Activated naive CD4-positive, alpha-beta T cell treated with anti-CD3 and anti-CD28 coated beads, Interleukin-2, amount 50 U/mL, for 24 hours (primary cell): ENCODE results near the gene EFHC1.

Experiments
- H3K27ac Mint-ChIP-seq: one replicate; pipeline ENCODE4 v1.8.0; 2021; ENCODE audit warnings: mild to moderate bottlenecking, mixed read lengths
- H3K27me3 Mint-ChIP-seq: one replicate; pipeline ENCODE4 v1.8.0; 2021; ENCODE audit warnings: mixed read lengths
- H3K36me3 Mint-ChIP-seq: one replicate; pipeline ENCODE4 v1.8.0; 2021; ENCODE audit warnings: mixed read lengths
- H3K4me1 Mint-ChIP-seq: one replicate; pipeline ENCODE4 v1.8.0; 2021; ENCODE audit warnings: mixed read lengths
- H3K4me3 Mint-ChIP-seq: one replicate; pipeline ENCODE4 v1.8.0; 2021; ENCODE audit warnings: mild to moderate bottlenecking, mixed read lengths
- H3K9me3 Mint-ChIP-seq: one replicate; pipeline ENCODE4 v1.8.0; 2021; ENCODE audit warnings: mixed read lengths

Gene EFHC1

GRCh38 chr6:52526634-52527033 lies 106.5 kb downstream of the EFHC1 start:
- Mint-ChIP-seq H3K27ac (no peak overlapping the region), H3K4me3 (no peak overlapping the region), H3K4me1 (no peaks in the 10 kb centered on the region), H3K36me3 (peaks cover 1% of the 10 kb centered on the region), H3K9me3 (no peaks in the 10 kb centered on the region), H3K27me3 (no peaks in the 10 kb centered on the region)

DNA sequence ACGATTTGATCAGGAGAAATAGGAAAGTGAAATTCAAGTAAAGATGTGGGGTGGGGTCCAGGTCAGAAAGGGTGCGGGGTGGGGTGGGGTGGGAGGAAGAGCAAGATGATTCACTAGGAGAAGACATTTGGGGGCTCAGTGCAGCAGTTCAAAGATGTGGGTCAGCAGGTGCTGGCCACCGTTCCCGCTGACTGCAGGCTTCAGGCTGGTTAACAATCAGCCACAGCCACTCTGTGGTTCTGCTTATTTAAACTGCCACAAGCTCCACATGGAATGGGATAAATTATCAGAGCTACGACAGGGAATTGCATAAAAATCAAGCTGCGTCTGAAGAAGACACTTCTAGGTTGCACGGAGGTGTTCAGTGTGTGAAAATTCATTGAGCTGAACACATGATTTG lies 107.3 kb downstream of the EFHC1 start:
- H3K4me3 Mint-ChIP-seq, result no peak overlapping the region
- H3K9me3 Mint-ChIP-seq, result no peaks in the 10 kb centered on the region
- H3K27me3 Mint-ChIP-seq, result no peaks in the 10 kb centered on the region
- no peaks in the 10 kb centered on the region for H3K4me1 Mint-ChIP-seq
- H3K27ac Mint-ChIP-seq, result no peak overlapping the region
- H3K36me3 Mint-ChIP-seq, result peaks cover 1% of the 10 kb centered on the region

DNA sequence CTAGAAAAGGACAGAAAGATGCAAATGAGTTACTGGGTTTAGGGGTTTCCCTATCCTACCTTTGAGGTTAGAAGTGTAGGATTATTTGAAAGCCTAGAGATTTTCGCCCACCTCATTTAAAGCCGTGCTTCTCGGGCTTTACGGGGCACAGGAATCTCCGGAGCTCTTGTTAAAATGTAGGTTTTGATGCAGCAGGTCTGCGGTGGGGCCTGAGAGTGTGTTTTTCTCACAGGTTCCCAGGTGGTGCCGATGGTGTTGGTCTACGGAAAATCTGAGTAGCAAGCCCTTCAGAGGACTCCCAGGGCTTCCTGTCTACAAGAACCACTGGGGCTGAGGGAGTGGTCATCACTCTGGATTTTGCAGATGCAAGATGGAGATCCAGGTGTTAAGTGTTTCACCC lies 109.2 kb downstream of the EFHC1 start:
- Mint-ChIP-seq H3K36me3 (peaks cover 3% of the 10 kb centered on the region), H3K27ac (no peak overlapping the region), H3K4me1 (no peaks in the 10 kb centered on the region), H3K4me3 (no peak overlapping the region), H3K9me3 (no peaks in the 10 kb centered on the region), H3K27me3 (no peaks in the 10 kb centered on the region)

DNA sequence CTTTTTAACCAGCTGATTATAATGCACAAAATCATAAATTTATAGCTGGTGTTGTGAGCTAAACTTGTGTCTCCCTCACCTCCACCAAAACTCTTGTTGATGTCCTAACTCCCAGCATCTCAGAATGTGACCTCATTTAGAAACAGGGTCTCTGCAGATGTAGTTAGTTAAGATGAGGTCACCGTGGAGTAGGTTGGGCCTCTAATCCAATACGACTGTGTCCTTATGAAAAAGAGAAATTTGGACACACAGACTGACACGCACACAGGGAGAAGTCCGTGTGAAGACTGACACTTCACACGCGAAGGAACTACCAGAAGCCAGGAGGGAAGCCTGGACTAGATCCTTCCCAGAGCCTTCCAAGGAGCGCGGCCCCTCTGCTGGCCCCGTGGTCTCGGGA lies 110.2 kb downstream of the EFHC1 start:
- Mint-ChIP-seq H3K27me3 (no peaks in the 10 kb centered on the region), H3K27ac (no peak overlapping the region), H3K4me3 (no peak overlapping the region), H3K4me1 (peaks cover 6% of the 10 kb centered on the region), H3K9me3 (no peaks in the 10 kb centered on the region), H3K36me3 (peaks cover 3% of the 10 kb centered on the region)

GRCh38 chr6:52531396-52531795 lies 111.3 kb downstream of the EFHC1 start:
- no peak overlapping the region for H3K27ac Mint-ChIP-seq
- H3K4me1 Mint-ChIP-seq, result peaks cover 17% of the 10 kb centered on the region
- no peaks in the 10 kb centered on the region for H3K27me3 Mint-ChIP-seq
- no peaks in the 10 kb centered on the region for H3K9me3 Mint-ChIP-seq
- peaks cover 3% of the 10 kb centered on the region for H3K36me3 Mint-ChIP-seq
- H3K4me3 Mint-ChIP-seq, result no peak overlapping the region

DNA sequence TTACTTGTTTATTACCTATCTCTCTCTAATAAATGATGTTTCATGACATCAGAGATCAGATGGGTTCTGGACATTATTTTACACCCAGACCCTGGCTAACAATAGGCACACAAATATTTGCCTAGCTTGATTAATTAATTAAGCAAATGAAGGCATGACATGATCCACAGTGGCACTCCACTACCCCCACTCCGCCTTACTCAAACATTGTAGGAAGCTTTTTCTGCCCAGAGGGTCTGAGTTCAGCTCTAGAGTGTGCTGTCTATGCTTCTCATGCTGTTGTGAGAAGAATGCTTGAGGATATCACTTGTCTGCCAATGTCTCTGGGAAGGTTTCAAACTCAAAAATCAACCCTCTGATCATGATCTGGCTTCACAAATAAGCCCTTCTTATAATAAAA lies 111.7 kb downstream of the EFHC1 start:
- H3K27me3 Mint-ChIP-seq, result no peaks in the 10 kb centered on the region
- H3K4me3 Mint-ChIP-seq, result no peak overlapping the region
- H3K36me3 Mint-ChIP-seq, result peaks cover 3% of the 10 kb centered on the region
- no peaks in the 10 kb centered on the region for H3K9me3 Mint-ChIP-seq
- no peak overlapping the region for H3K27ac Mint-ChIP-seq
- H3K4me1 Mint-ChIP-seq, result peaks cover 20% of the 10 kb centered on the region

- H3K27me3 Mint-ChIP-seq, result no peaks in the 10 kb centered on the region
- no peak overlapping the region for H3K4me3 Mint-ChIP-seq
- no peaks in the 10 kb centered on the region for H3K9me3 Mint-ChIP-seq
- peaks cover 3% of the 10 kb centered on the region for H3K36me3 Mint-ChIP-seq
- H3K4me1 Mint-ChIP-seq, result peaks cover 26% of the 10 kb centered on the region
- H3K27ac Mint-ChIP-seq, result no peak overlapping the region
Observed at GRCh38 chr6:52532457-52532856, 112.3 kb downstream of the EFHC1 start.

DNA sequence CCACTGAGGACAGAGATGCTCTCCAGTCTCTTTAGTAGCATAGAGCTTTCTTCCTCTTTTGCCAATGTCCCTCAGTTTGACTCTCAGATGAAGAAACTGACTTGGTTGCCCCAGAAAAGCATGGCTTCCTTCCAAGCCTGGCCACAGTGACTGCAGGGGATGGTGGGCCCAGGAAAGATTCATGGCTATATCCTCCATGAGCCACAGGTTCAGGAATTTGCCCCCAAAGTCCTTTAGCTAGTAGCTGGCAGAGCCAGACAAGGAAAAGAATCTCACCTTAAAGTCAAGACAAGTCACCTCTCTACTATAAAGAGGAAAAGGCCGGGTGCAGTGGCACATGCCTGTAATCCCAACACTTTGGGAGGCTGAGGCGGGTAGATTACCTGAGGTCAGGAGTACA lies 113.3 kb downstream of the EFHC1 start:
- H3K27ac Mint-ChIP-seq, result no peak overlapping the region
- peaks cover 3% of the 10 kb centered on the region for H3K36me3 Mint-ChIP-seq
- no peaks in the 10 kb centered on the region for H3K27me3 Mint-ChIP-seq
- H3K9me3 Mint-ChIP-seq, result no peaks in the 10 kb centered on the region
- H3K4me1 Mint-ChIP-seq, result peaks cover 37% of the 10 kb centered on the region
- H3K4me3 Mint-ChIP-seq, result no peak overlapping the region

- peaks cover 3% of the 10 kb centered on the region for H3K36me3 Mint-ChIP-seq
- H3K27ac Mint-ChIP-seq, result no peak overlapping the region
- H3K27me3 Mint-ChIP-seq, result no peaks in the 10 kb centered on the region
- peaks cover 45% of the 10 kb centered on the region for H3K4me1 Mint-ChIP-seq
- H3K9me3 Mint-ChIP-seq, result no peaks in the 10 kb centered on the region
- H3K4me3 Mint-ChIP-seq, result no peak overlapping the region
Observed at GRCh38 chr6:52534363-52534762, 114.2 kb downstream of the EFHC1 start.

- Mint-ChIP-seq H3K36me3 (peaks cover 5% of the 10 kb centered on the region), H3K4me1 (peaks cover 51% of the 10 kb centered on the region), H3K27me3 (no peaks in the 10 kb centered on the region), H3K27ac (no peak overlapping the region), H3K9me3 (no peaks in the 10 kb centered on the region), H3K4me3 (no peak overlapping the region)
Observed at GRCh38 chr6:52534966-52535390, 114.8 kb downstream of the EFHC1 start.

GRCh38 chr6:52535711-52536423 lies 115.7 kb downstream of the EFHC1 start:
- H3K9me3 Mint-ChIP-seq, result no peaks in the 10 kb centered on the region
- H3K4me1 Mint-ChIP-seq, result peaks cover 53% of the 10 kb centered on the region
- H3K27ac Mint-ChIP-seq, result no peak overlapping the region
- H3K4me3 Mint-ChIP-seq, result no peak overlapping the region
- H3K36me3 Mint-ChIP-seq, result peaks cover 5% of the 10 kb centered on the region
- H3K27me3 Mint-ChIP-seq, result no peaks in the 10 kb centered on the region

DNA sequence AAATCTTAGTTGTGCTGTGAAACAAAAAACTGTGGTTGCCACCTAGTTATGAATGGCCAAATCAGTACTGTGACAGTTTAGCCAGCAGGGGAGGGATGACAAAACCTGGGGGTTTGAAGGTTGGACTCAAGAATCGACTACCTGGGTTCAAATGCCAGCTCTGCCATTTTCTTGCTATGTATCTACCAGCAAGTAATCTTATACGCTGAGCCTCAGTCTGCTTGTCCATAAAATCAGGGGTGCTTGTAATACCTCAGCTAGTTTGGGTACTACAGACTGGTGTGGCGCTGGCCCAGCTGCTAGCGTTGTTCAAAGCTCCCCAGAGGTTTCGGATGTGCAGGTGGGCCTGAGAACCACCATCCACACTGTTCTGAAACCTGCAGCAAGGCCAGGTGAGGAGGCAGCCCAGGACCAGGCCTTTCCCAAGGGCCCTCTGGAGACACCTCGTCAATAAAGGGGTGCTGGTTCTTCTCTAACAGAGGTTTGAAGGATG lies 116.3 kb downstream of the EFHC1 start:
- Mint-ChIP-seq H3K4me3 (no peak overlapping the region), H3K4me1 (peaks cover 53% of the 10 kb centered on the region), H3K9me3 (no peaks in the 10 kb centered on the region), H3K27ac (no peak overlapping the region), H3K36me3 (peaks cover 5% of the 10 kb centered on the region), H3K27me3 (no peaks in the 10 kb centered on the region)

- Mint-ChIP-seq H3K4me3 (no peak overlapping the region), H3K36me3 (peaks cover 5% of the 10 kb centered on the region), H3K27me3 (no peaks in the 10 kb centered on the region), H3K9me3 (no peaks in the 10 kb centered on the region), H3K27ac (no peak overlapping the region), H3K4me1 (peaks cover 53% of the 10 kb centered on the region)
Observed at GRCh38 chr6:52537001-52537753, 117.0 kb downstream of the EFHC1 start.

DNA sequence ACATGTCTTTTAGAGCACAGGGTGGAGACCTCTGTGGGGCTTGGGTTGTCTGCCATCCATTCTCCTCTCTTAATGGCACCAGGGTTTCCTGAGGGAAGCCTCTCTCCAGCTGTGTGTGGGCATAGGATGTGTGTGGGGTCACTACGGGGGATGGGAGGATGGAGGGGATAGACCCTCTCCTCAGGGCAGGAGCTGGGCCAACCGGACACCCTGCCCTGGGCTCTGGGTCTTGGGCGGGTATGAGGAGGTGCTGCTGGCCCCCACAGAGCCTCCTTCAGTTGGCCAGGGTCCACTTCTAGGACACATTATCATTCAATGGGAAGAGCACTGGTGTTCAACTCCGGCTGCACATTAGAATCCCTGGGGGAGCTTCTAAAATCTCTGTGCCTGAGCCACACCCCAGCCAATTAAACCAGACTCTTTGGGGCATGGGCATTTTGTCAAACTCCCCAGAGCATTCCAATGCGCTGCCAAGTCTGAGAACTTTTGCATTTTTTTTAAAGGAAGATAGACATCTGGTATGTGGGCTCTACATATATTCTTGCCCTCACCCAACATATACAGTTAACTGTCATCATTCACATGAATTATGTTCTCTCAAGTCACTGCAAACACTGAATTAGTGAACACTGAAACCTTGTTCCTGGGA lies 118.2 kb downstream of the EFHC1 start:
- Mint-ChIP-seq H3K4me3 (no peak overlapping the region), H3K36me3 (peaks cover 4% of the 10 kb centered on the region), H3K27me3 (no peaks in the 10 kb centered on the region), H3K27ac (peak overlapping the region; percentile 25), H3K9me3 (no peaks in the 10 kb centered on the region), H3K4me1 (peaks cover 53% of the 10 kb centered on the region)

- no peak overlapping the region for H3K27ac Mint-ChIP-seq
- H3K9me3 Mint-ChIP-seq, result no peaks in the 10 kb centered on the region
- H3K4me1 Mint-ChIP-seq, result peaks cover 53% of the 10 kb centered on the region
- H3K27me3 Mint-ChIP-seq, result no peaks in the 10 kb centered on the region
- peaks cover 4% of the 10 kb centered on the region for H3K36me3 Mint-ChIP-seq
- H3K4me3 Mint-ChIP-seq, result no peak overlapping the region
Observed at GRCh38 chr6:52538901-52539354, 118.8 kb downstream of the EFHC1 start.

DNA sequence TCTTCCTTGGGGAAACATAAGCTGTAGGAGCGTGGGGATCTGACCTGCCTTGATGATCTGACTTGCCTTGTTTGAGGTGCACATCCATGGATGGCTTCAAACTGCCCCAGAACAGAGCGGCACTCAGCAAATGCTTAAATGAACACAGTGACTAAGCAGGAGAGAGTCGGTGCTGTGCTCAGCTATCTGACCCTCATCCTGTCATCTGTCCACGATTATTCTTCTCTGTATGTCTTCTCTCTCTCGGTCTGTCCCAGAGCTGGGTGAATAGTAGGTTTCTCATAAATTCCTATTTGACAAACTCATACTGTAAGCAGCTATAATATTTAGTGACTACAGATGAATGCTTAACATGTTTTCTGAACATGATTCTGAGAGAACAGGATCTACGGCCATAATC lies 119.5 kb downstream of the EFHC1 start:
- Mint-ChIP-seq H3K4me1 (peaks cover 53% of the 10 kb centered on the region), H3K27me3 (no peaks in the 10 kb centered on the region), H3K27ac (no peak overlapping the region), H3K36me3 (peaks cover 6% of the 10 kb centered on the region), H3K9me3 (no peaks in the 10 kb centered on the region), H3K4me3 (no peak overlapping the region)
